ENCODE measurements around the gene GON4L.

DNA sequence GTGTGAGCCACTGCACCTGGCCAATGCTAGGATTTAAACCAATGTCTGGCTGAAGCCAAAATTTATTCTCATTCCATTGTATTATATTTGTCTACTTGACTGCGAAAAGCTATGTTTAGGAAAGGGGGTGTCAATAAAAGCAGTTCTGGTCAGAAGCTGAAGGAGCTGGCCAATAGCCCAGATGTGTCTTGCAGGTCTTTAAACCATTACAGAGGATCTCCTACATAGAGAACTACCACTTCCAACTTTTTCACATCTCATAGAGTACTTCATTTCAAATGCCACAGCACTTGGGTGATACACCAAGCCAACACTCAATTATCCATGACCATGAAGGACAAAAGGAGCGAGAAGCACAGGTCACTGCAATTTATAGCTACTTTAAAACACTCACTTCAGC, 4.9 kb upstream of the GON4L start:
- TF ChIP-seq, protein P1, sequence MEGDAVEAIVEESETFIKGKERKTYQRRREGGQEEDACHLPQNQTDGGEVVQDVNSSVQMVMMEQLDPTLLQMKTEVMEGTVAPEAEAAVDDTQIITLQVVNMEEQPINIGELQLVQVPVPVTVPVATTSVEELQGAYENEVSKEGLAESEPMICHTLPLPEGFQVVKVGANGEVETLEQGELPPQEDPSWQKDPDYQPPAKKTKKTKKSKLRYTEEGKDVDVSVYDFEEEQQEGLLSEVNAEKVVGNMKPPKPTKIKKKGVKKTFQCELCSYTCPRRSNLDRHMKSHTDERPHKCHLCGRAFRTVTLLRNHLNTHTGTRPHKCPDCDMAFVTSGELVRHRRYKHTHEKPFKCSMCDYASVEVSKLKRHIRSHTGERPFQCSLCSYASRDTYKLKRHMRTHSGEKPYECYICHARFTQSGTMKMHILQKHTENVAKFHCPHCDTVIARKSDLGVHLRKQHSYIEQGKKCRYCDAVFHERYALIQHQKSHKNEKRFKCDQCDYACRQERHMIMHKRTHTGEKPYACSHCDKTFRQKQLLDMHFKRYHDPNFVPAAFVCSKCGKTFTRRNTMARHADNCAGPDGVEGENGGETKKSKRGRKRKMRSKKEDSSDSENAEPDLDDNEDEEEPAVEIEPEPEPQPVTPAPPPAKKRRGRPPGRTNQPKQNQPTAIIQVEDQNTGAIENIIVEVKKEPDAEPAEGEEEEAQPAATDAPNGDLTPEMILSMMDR (conservative IDR thresholded peaks at IDR 0.05; ENCODE audit: low read depth, low read length), result no peak
- TF ChIP-seq POLR2A (IDR thresholded peaks at IDR 0.05; ENCODE audit: low read depth, low read length), result no peak
- TF ChIP-seq, protein P2, sequence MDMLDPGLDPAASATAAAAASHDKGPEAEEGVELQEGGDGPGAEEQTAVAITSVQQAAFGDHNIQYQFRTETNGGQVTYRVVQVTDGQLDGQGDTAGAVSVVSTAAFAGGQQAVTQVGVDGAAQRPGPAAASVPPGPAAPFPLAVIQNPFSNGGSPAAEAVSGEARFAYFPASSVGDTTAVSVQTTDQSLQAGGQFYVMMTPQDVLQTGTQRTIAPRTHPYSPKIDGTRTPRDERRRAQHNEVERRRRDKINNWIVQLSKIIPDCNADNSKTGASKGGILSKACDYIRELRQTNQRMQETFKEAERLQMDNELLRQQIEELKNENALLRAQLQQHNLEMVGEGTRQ (IDR thresholded peaks at IDR 0.05; ENCODE audit: low read depth, low read length), result no peak

Data from IMR-90 (cell line).